ENCODE results near the gene ZNF214.

DNA sequence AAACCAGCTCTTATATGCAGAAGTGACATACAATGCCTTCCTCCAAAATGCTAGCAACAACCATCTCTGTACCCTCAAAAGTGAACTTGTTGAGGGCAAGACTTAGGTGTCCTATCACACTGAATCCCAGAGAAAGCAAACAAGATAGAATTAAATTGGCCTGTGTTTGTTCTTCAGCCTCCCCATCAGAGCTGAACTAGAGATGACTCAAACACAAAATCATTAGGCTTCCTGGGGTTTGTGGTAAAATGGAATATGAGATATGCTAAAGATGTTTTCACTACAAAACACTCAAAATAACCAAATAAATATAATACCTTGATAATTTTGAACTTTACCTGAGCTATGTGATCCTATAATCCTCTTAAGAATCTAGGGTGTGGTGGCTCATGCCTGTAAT, 31.6 kb downstream of the ZNF214 start:
- TF ChIP-seq, protein P1, sequence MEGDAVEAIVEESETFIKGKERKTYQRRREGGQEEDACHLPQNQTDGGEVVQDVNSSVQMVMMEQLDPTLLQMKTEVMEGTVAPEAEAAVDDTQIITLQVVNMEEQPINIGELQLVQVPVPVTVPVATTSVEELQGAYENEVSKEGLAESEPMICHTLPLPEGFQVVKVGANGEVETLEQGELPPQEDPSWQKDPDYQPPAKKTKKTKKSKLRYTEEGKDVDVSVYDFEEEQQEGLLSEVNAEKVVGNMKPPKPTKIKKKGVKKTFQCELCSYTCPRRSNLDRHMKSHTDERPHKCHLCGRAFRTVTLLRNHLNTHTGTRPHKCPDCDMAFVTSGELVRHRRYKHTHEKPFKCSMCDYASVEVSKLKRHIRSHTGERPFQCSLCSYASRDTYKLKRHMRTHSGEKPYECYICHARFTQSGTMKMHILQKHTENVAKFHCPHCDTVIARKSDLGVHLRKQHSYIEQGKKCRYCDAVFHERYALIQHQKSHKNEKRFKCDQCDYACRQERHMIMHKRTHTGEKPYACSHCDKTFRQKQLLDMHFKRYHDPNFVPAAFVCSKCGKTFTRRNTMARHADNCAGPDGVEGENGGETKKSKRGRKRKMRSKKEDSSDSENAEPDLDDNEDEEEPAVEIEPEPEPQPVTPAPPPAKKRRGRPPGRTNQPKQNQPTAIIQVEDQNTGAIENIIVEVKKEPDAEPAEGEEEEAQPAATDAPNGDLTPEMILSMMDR (IDR thresholded peaks at IDR 0.05; ENCODE audit: low read length): no peak
- no peak for TF ChIP-seq EZH2 (IDR thresholded peaks at IDR 0.05; ENCODE audit: borderline replicate concordance, low read length)

All from OCI-LY1 (cell line).